A549 (cell line): ENCODE data around the gene OR52B6.

Experiments
- CBX2 ChIP-seq: fragments of 200-600 bp; sonication (generic); IDR thresholded peaks from 2 replicates; pipeline ENCODE4 v1.6.1; 2016; ENCODE audit warnings: low read depth, mild to moderate bottlenecking, borderline replicate concordance
- EHF ChIP-seq: fragments of 250-450 bp; sonication (Bioruptor Pico); IDR thresholded peaks from 2 replicates; pipeline ENCODE4 v1.5.0; 2020; ENCODE audit warnings: mild to moderate bottlenecking
- EP300 ChIP-seq, 2 experiments: fragments of >200 bp; sonication (Bioruptor Twin); formaldehyde crosslinking; IDR thresholded peaks; 2 replicates in 1 of 2; 3 replicates in 1 of 2; pipeline ENCODE4 v1.6.1; 2016 to 2017
- GATA3 ChIP-seq: IDR thresholded peaks from 2 replicates; pipeline ENCODE4 v1.6.1; 2012; ENCODE audit warnings: borderline replicate concordance
- HOXA7 ChIP-seq: fragments of 250-450 bp; sonication (Bioruptor Pico); IDR thresholded peaks from 2 replicates; pipeline ENCODE4 v1.5.0; 2020; ENCODE audit warnings: mild to moderate bottlenecking, moderate library complexity
- JUN ChIP-seq, 2 experiments: fragments of >200 bp; sonication (Bioruptor Twin); formaldehyde crosslinking; IDR thresholded peaks; 2 replicates in 1 of 2; 3 replicates in 1 of 2; pipeline ENCODE4 v1.6.1; 2016 to 2017
- NR3C1 ChIP-seq: fragments of >200 bp; sonication (Bioruptor Twin); formaldehyde crosslinking; IDR thresholded peaks from 3 replicates; pipeline ENCODE4 v1.6.1; 2017
- POLR2A ChIP-seq: IDR thresholded peaks from 2 replicates; pipeline ENCODE4 v1.6.1; 2012; ENCODE audit warnings: mild to moderate bottlenecking, low read length
- RAD21 ChIP-seq, 2 experiments: fragments of >200 bp in 1 of 2; sonication (Bioruptor Twin) in 1 of 2; formaldehyde crosslinking in 1 of 2; IDR thresholded peaks in 1 of 2; conservative IDR thresholded peaks in 1 of 2; 2 replicates in 1 of 2; 3 replicates in 1 of 2; pipeline ENCODE4 v1.6.1; 2012 to 2018; ENCODE audit warnings: inconsistent platforms in 1 of 2
- RCOR1 ChIP-seq: fragments of 150-350 bp; IDR thresholded peaks from 2 replicates; pipeline ENCODE4 v1.6.1; 2014; ENCODE audit warnings: antibody characterized with exemption, low read length, low read depth
- TP53 ChIP-seq: fragments of 250-450 bp; sonication (Bioruptor Pico); IDR thresholded peaks from 2 replicates; pipeline ENCODE4 v1.5.0; 2021; ENCODE audit warnings: mild to moderate bottlenecking, moderate library complexity
- TF ChIP-seq, protein P1 (sequence below): fragments of >200 bp; sonication (Bioruptor Twin); formaldehyde crosslinking; IDR thresholded peaks from 3 replicates; pipeline ENCODE4 v1.5.1; 2016
- TF ChIP-seq, protein P2 (sequence below): fragments of 250-450 bp; sonication (Bioruptor Pico); IDR thresholded peaks from 2 replicates; pipeline ENCODE4 v1.5.0; 2021; ENCODE audit warnings: mild to moderate bottlenecking, moderate library complexity, borderline replicate concordance
- TF ChIP-seq, protein P3 (sequence below): fragments of 450-650 bp; IDR thresholded peaks from 2 replicates; pipeline ENCODE4 v1.6.1; 2014; ENCODE audit warnings: antibody characterized with exemption

DNA sequence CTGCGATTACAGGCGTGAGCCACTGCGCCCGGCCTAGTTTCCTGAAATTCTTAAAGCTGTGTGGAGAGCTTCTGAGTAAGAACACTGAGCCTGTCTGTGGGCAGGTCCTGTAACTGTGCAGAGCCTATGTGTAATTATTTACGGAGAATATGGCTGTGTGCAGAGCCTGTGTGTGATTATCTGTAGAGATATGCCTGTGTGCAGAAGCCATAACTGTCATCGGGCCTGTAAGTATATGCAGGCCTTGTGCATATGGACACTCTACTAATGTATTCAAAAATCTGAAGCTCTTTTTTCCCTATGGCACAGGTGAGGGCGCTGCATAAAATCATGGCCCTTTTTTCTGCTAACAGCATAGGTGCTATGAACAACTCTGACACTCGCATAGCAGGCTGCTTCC, at the start of gene OR52B6:
- TF ChIP-seq, protein P1, sequence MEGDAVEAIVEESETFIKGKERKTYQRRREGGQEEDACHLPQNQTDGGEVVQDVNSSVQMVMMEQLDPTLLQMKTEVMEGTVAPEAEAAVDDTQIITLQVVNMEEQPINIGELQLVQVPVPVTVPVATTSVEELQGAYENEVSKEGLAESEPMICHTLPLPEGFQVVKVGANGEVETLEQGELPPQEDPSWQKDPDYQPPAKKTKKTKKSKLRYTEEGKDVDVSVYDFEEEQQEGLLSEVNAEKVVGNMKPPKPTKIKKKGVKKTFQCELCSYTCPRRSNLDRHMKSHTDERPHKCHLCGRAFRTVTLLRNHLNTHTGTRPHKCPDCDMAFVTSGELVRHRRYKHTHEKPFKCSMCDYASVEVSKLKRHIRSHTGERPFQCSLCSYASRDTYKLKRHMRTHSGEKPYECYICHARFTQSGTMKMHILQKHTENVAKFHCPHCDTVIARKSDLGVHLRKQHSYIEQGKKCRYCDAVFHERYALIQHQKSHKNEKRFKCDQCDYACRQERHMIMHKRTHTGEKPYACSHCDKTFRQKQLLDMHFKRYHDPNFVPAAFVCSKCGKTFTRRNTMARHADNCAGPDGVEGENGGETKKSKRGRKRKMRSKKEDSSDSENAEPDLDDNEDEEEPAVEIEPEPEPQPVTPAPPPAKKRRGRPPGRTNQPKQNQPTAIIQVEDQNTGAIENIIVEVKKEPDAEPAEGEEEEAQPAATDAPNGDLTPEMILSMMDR, result no peak
- no peak for TF ChIP-seq CBX2
- TF ChIP-seq EP300 (IDR thresholded peaks at IDR 0.05), result no peak
- no peak for TF ChIP-seq NR3C1
- no peak for TF ChIP-seq TP53 (CRISPR knock-in tag)
- no peak for TF ChIP-seq GATA3
- TF ChIP-seq, protein P2, sequence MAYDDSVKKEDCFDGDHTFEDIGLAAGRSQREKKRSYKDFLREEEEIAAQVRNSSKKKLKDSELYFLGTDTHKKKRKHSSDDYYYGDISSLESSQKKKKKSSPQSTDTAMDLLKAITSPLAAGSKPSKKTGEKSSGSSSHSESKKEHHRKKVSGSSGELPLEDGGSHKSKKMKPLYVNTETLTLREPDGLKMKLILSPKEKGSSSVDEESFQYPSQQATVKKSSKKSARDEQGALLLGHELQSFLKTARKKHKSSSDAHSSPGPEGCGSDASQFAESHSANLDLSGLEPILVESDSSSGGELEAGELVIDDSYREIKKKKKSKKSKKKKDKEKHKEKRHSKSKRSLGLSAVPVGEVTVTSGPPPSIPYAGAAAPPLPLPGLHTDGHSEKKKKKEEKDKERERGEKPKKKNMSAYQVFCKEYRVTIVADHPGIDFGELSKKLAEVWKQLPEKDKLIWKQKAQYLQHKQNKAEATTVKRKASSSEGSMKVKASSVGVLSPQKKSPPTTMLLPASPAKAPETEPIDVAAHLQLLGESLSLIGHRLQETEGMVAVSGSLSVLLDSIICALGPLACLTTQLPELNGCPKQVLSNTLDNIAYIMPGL, result no peak
- TF ChIP-seq, protein P3, sequence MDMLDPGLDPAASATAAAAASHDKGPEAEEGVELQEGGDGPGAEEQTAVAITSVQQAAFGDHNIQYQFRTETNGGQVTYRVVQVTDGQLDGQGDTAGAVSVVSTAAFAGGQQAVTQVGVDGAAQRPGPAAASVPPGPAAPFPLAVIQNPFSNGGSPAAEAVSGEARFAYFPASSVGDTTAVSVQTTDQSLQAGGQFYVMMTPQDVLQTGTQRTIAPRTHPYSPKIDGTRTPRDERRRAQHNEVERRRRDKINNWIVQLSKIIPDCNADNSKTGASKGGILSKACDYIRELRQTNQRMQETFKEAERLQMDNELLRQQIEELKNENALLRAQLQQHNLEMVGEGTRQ, result no peak
- no peak for TF ChIP-seq RAD21 (conservative IDR thresholded peaks at IDR 0.05 in 1 of 2, IDR thresholded peaks at IDR 0.05 in 1 of 2)
- TF ChIP-seq RCOR1, result no peak
- TF ChIP-seq POLR2A, result no peak
- TF ChIP-seq HOXA7 (CRISPR knock-in tag), result no peak
- TF ChIP-seq JUN (IDR thresholded peaks at IDR 0.05), result no peak
- no peak for TF ChIP-seq EHF (CRISPR knock-in tag)
